ENCODE results near the gene PDE3B. TPM values are rescaled to one million over a fixed set of nuclear protein-coding genes. Genes with fewer than 3 reads are reported as not detected.
"Not testable (repeated sequence)": the region's sequence is repeated elsewhere in the genome, so short reads cannot be mapped to it uniquely, and the experiment has no call there.

Gene PDE3B
- total RNA-seq, 1 experiment from 2014 or later = 6.7 TPM

- H3K9me3 ChIP-seq (ENCODE audit: control insufficient read depth in 1 of 2, insufficient read depth in 1 of 2, low read depth in 1 of 2, low read length in 2 of 2); H3K4me1 ChIP-seq (ENCODE audit: control insufficient read depth in 1 of 2, insufficient read depth in 2 of 2, low read length in 2 of 2); ATAC-seq; RAD21 ChIA-PET (ENCODE audit: low non-redundant PET in 1 of 2, low total read pairs in 2 of 2, uncharacterized antibody in 2 of 2, unreplicated experiment in 2 of 2); H3K4me3 ChIP-seq (replicated peaks in 1 of 2; ENCODE audit: low read depth in 1 of 2, low read length in 2 of 2); POLR2A ChIA-PET; H4K20me1 ChIP-seq (ENCODE audit: insufficient read depth); H3K4me2 ChIP-seq (ENCODE audit: low read length); BruUV-seq (replicated peaks); H3K9me2 ChIP-seq (ENCODE audit: insufficient read depth); H3K27me3 ChIP-seq (ENCODE audit: insufficient read depth, low read length); H3K9ac ChIP-seq (ENCODE audit: low read length); DNase-seq (ENCODE audit: low read depth, low spot score); H3K36me3 ChIP-seq (ENCODE audit: control insufficient read depth in 1 of 2, insufficient read depth in 2 of 2, low read length in 2 of 2); CTCF ChIA-PET; H3K27ac ChIP-seq (ENCODE audit: low read depth, low read length); H2AFZ ChIP-seq (ENCODE audit: low read depth, low read length, poor library complexity, severe bottlenecking); H3K79me2 ChIP-seq (ENCODE audit: insufficient read depth, low read length); intact Hi-C loops (cut with micrococcal nuclease): not testable (repeated sequence)
Measured at GRCh38 chr11:14667329-14667728, 23.7 kb downstream of the PDE3B start.

GRCh38 chr11:14668731-14669301 is 25.2 kb downstream of the PDE3B start:
- H3K4me3 ChIP-seq (replicated peaks in 1 of 2; ENCODE audit: low read depth in 1 of 2, low read length in 2 of 2) = no peak overlapping the region
- intact Hi-C loops (cut with micrococcal nuclease) = no loop called here
- no peak overlapping the region for H3K4me2 ChIP-seq (ENCODE audit: low read length)
- no peak overlapping the region for H2AFZ ChIP-seq (ENCODE audit: low read depth, low read length, poor library complexity, severe bottlenecking)
- POLR2A ChIA-PET = no interaction called here
- no peaks in the 10 kb centered on the region for H3K79me2 ChIP-seq (ENCODE audit: insufficient read depth, low read length)
- H3K9ac ChIP-seq (ENCODE audit: low read length) = no peak overlapping the region
- DNase-seq (ENCODE audit: low read depth, low spot score) (no peak), ATAC-seq (no peak)
- H3K27ac ChIP-seq (ENCODE audit: low read depth, low read length) = no peak overlapping the region
- H3K27me3 ChIP-seq (ENCODE audit: insufficient read depth, low read length) = no peaks in the 10 kb centered on the region
- CTCF ChIA-PET = no interaction called here
- H3K4me1 ChIP-seq (ENCODE audit: control insufficient read depth in 1 of 2, insufficient read depth in 2 of 2, low read length in 2 of 2) = no peaks in the 10 kb centered on the region
- TF ChIP-seq RAD21 (IDR thresholded peaks at IDR 0.05; ENCODE audit: low read depth) = no peak
- no peak for TF ChIP-seq JUND (IDR thresholded peaks at IDR 0.05)
- no peak for TF ChIP-seq ZNF274 (IDR thresholded peaks at IDR 0.05; ENCODE audit: low read depth, low read length)
- TF ChIP-seq EZH2 (IDR thresholded peaks at IDR 0.05) = no peak
- RAD21 ChIA-PET (ENCODE audit: low non-redundant PET in 1 of 2, low total read pairs in 2 of 2, uncharacterized antibody in 2 of 2, unreplicated experiment in 2 of 2) = no interaction called here
- no peaks in the 10 kb centered on the region for H3K9me3 ChIP-seq (ENCODE audit: control insufficient read depth in 1 of 2, insufficient read depth in 1 of 2, low read depth in 1 of 2, low read length in 2 of 2)
- H3K36me3 ChIP-seq (ENCODE audit: control insufficient read depth in 1 of 2, insufficient read depth in 2 of 2, low read length in 2 of 2) = no peaks in the 10 kb centered on the region
- no peaks in the 10 kb centered on the region for H3K9me2 ChIP-seq (ENCODE audit: insufficient read depth)
- no peaks in the 10 kb centered on the region for H4K20me1 ChIP-seq (ENCODE audit: insufficient read depth)
- BruUV-seq (replicated peaks) = no TSS peak
